NOMO-1 (cell line): Measurements from ENCODE around the gene EED.
A peak's percentile ranks its signal among the peaks of the same experiment; 100 is the strongest.
"Not testable (repeated sequence)": the region's sequence is repeated elsewhere in the genome, so short reads cannot be mapped to it uniquely, and the experiment has no call there.

ENCODE experiments used
- DNase-seq, 2 experiments: peaks; one replicate each; lab custom pipeline; 2025; ENCODE audit not compliant: unreplicated experiment in 2 of 2; lab: John Stamatoyannopoulos, UW

EED gene

DNA sequence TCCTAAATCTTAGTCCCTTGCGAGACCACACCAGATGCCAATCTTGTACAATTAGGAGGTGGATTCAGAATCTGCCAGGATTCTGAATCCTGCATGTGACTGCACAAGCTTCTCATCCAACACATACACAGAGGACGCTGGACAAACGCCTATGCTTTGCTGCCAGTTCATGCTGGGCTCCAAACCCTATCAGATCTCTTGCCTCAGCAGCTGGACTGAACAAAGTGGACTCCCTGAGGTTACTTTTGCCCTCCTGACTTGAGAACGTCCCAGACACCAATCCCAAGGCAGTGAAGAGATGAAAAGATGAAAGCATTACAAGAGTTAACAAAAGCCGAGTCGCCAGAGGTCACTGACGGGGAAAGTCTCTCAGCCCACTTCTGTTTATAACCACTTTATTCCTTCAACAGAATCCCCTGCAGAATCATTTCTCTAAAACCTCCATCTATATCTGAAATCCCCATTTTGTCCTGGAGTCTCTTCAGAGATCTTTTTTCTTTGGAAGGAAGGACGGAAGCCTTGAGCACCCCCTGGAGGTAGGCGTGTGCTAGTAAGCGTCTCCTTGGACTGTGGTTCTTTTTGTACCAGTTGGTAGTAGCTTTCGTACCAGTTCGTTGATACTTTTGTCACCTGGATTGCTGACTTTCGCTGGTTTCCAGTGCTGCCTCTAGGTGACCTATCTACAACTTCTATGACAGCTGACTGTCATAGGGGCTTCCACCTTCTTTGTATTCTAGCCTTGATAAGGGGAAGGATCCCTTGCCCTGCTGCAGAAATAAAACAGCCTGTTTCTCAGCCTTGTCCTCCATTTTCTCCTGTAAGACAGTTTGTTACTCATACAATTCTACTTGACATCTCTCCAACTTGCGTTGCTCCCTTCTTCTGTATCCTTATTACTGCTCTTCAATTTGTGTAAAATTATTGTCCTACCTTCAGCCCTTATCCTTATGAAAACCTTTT, 26.1 kb upstream of the EED start:
- peak; percentile 54 to 57 for DNase-seq

DNA sequence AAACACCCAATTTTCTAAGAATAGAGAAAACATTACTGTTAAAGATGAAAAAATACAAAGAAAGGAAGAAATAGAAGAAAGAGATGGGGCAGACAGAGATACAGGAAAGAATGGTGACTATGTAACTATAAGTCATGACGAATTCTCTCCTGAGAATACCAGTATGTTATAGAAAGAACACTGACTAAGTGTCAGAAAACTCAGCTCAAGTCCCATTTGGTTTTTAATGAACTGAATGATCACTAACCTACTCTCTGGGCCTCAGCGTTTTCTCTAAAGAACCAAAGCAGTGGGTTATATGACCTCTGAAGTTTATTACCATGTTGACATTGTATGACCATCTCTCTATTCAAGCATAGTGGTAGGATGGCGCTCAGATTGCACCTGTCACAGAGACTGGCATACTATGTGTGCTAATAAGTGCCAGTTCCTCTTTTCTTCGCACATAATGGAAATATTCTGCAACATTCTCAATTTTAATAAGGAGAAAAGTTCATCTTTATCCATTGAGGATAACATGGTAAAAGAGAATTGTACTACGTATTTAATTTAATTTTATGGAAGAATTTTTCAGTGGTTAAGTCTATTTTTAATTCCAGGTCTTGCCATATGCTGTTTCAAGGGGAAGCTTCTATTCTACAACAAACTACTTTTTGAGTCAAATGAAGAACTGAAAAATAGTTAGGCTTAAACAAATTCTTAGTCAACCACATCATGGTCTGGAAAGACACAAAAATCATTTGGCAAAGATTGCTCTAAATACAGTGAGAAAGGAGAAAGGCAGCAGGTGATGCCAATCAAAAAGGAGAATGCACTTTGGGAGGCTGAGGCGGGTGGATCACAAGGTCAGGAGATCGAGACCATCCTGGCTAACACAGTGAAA, 25.0 kb upstream of the EED start:
- peak in 1 of 2 experiments; percentile 20 for DNase-seq

DNA sequence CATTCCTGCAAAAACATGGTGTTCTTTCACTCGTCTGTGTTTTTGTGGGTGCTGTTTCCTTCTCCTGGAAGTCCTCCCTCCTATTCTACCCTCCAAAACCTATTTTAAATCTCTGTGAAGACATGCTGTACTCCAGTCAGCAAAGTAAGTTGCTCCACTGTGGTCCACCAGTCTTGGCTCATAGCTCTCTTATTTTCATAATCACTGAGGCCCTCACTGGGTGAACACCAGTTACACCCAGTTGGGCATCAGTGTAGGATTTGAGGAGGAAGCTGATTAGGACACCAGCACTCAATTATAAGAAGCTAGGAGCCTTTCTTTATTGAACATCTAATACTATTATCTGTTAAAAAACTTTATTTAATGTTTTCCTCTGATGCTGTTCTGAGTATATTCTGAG, 23.9 kb upstream of the EED start:
- no peak for DNase-seq

DNA sequence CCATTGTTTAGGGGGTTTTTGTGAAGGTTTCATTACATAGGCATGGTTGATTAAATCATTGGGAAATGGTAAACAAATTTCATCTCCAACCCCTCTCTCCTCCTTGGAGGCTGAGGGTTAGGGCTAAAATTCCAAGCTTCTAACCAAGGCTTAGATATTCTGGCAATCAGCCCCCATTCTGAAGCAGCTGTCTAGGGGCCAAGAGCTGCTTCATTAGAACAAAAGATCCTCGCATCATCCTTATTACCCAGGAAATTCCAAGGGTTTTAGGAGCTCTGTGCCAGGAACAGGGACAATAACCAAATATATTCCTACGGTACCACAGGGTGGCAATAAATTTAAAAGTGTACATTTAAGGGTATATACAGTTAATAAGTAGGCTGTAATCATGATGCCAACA, 22.5 kb upstream of the EED start:
- no peak for DNase-seq

DNA sequence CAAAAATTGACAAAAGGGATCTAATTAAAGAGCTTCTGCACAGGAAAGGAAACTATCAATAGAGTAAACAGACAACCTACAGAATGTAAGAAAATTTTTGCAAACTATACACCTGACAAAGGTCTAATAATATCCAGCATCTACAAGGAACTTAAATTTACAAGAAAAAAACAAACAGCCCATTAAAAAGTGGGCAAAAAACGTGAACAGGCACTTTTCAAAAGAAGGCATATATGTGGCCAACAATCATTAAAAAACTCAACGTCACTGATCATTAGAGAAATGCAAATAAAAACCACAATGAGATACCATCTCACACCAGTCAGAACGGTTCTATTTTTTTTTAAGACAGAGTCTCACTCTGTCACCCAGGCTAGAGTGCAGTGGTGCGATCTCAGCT, 20.0 kb upstream of the EED start:
- DNase-seq, result not testable (repeated sequence)

DNA sequence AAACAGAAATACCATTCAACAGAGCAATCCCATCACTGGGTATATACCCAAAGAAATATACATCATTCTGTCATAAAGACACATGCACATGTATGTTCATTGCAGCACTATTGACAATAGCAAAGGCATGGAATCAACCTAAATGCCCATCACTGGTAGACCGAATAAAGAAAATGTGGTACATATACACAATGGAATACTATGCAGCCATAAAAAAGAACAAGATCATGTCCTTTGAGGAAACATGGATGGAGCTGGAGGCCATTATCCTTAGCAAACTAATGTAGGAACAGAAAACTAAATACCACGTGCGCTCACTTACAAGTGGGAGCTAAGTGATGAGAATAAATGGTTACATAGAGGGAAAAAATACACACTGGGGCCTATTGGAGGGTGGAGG, 19.2 kb upstream of the EED start:
- DNase-seq, result not testable (repeated sequence)

DNA sequence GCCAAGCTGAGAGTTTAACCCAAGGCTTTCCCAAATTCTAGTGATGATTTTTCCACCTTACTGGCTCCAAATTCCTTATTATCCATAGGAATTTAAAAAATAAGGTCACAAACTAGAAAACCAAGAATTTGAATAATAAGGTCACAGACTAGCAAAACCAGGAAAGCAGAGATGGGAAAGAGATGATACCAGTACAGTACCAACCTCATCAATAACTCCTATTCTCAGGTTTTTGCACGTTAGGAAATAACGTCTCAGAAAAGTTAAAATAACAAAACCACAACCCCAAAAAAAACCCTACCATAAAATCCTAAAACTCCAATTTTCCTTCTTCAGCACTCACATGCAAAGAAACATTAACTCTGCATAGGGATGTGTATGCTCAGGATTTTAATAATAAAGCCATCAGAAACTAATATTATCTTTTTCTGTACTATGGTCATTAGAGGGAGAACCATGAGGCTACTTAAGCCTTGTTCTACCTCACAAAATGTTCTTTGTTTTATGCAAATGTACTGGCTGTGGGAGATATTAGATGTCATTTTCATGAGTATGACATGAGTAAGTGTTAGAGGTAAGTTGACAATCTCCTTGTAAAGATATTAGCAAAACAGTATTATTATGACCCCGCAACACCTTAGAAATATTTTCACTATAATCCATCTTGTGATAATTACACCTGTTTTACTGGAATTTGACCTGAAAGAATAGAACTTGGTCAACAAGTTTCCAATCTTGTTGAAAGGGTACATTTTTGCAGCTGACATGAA, 16.1 kb upstream of the EED start:
- DNase-seq, result no peak

DNA sequence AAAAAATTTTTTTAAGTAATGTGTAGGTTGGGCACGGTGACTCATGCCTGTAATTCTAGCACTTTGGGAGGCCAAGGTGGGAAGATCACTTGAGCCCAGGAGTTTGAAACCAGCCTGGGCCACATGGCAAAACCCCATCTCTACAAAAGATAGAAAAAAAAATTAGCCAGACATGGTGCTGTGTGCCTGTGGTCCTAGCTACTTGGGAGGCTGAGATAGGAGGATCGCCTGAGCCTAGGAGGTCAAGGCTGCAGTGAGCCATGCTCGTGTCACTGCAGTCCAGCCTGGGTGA, 15.6 kb upstream of the EED start:
- not testable (repeated sequence) for DNase-seq

DNA sequence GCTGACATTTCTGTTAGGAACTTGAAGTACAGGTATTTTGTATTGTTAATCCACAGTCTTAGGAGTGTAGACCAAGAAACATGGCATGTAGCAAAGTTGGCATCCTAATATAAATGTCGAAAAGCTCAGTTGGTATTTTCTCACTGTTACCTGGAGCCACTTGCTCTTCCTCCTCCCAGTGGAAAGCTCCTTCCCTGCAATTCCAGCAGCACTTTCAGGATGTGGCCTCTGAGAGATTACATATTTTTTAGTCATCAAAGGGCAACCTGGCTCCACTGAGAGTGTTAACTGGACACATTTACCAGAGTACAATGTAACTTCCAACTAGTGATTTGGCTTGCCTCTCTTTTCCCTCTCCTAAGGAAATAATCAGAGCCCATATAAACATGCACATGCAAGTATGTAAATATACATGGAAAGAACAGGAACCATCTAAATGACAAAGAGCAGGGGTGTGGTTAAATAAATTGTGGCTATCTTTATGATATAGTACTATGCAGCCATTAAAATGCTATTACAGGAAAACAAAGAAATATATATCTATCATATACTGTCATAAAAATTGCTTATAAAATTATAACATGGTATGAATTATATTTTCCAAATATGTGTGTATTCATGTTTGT, 14.3 kb upstream of the EED start:
- no peak for DNase-seq

DNA sequence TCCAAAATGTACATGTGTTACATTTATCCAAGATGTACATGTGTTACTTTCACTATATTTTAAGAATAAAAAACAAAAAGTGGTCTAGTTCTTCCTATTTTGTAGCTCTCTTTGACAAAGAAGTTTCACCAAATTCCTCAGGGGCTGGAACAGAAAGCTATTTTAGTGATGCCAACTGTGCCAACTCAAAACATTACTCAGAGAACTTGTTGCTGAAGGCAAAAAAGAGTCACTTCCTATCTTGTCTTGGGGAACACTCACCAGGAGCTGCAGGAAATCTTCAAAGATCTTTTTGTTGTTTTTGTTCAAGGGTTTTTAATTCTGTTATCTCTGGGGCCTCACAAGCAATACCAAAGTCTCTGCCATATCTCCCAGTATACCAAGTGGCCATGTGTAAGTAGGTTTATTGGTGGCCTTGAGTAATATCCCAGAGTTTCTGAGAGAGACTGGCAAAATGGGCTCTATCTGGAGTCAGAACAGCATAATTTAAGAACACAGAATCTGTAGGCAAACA, 13.6 kb upstream of the EED start:
- no peak for DNase-seq

DNA sequence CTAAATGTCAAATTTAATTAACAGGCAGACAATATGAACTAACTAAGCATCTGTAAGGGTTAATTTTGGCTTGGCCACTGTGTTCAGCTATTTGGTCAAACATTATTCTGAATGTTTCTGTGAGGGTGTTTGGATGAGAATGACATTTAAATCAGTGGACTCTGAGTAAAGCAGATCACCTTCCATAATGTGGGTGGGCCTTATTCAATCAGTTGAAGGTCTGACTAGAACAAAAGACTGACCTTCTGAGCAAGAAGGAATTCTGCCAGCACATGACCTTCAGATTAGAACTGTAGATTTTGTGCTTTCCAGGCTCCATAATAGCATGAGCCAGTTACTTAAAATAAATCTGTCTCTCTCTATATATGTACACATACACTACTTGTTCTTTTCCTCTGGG, 12.0 kb upstream of the EED start:
- no peak for DNase-seq

DNA sequence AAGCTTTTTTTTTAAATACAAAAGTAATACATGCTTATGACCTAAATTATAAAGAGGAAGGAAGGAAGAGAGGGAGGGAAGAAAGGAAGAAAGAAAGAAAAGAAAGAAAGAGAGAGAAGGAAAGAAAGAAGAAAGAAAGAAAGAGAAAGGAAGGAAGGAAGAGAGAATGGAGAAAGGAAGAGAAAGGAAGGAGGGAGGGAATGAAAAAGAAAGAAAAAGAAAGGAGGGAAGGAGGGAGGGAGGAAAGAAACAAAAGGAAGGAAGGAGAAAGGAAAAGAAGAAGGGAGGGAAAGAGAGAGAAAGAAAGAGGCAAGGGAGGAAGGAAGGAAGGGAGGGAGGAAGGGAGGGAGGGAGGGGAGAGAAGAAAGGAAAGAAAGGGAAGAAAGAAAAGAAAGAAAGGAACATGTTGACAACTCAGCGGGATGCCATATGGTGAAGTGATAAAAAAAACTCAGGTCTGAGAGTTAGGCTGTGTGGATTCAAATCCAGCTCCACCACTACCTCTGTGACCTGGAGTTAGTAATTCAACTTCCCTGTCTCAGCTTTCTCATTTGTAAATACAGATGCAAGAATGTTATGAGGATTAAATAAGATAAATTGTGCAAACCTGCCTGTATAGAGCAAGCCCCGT, 9.6 kb upstream of the EED start:
- no peak for DNase-seq

DNA sequence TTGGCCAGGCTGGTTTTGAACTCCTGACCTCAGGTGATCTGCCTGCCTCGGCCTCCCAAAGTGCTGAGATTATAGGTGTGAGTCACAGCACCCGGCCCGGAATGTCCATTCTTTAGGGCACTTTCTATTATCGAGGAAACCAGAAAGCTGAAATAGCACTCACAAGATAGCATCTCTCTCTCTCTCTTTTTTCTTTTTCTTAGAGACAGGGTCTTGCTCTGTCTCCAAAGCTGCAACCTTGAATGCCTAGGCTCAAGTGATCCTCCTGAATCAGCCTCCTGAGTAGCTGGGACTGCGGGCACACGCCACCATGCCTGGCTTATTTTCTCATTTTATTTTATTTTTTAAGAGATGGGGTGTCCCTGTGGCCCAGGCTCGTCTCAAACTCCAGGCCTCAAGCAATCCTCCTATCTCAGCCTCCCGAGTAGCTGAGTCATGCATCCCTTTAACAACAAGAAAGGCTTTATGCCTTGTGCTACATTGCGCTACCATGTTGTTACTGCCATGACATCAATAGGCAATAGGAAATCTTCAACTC, 7.2 kb upstream of the EED start:
- no peak for DNase-seq

DNA sequence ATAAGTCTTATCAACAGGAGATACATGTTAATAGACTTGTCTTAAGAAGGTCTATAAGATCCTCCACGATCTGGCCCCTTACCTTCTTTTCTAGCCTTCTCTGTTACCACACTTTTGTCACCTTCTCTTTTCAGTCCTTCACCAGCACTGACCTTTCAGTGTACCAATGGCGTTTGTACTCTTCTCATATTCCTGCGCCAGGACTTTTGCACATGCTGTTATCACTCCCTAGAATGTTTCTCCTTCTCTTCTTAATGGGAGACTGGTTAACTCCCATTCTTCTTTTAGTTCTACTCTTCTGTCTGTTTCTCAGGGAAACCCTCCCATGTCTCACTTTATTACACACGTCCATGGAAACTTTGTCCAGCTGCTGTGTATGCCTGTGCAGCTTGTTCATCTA, 4.4 kb upstream of the EED start:
- no peak for DNase-seq

DNA sequence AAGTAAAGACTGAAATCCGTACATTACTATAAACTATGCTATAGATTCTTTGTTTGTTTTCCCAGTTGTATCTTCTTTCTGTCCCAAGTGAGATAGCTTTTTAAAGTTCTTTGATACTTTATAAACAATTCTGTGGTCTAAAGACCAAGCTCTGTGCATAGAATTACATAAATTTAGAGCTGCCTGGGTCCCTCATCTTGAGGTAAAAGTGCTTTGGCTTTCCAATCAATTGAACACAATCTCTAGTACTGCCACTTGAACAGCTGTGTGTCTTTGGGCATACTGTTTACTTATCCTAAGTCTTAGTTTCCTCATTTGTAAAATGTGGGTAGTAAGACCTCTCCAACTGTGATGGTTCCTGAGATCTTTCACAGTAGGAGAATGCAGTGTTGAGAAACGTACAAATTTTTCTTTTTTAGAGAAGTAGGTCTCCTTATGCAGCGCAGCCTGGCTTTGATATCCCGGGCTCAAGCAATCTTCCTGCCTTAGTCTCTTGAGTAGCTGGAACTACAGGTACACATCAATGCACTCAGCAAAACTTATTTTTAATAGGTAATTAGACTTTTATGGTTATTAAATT, 2.5 kb upstream of the EED start:
- no peak for DNase-seq

DNA sequence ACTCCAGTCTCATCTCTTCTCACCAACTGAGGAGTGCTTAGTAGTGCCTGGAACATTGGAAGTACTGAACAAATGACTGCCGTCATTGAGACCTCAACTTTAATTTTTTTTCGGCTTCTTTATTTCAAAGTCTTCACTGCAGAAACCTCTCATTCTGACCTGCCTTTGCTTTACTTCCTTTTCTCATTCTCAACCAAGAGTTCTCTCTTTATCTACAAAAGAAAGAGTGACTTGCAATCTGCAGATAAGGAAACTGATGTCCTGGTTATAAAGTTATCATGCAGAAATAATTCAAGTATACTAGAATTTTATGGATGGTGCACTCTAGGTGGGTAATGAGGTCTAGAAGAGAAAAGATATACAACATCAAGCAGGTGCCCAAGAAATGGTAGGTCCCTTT, 1.2 kb upstream of the EED start:
- DNase-seq, result peak in 1 of 2 experiments; percentile 39

DNA sequence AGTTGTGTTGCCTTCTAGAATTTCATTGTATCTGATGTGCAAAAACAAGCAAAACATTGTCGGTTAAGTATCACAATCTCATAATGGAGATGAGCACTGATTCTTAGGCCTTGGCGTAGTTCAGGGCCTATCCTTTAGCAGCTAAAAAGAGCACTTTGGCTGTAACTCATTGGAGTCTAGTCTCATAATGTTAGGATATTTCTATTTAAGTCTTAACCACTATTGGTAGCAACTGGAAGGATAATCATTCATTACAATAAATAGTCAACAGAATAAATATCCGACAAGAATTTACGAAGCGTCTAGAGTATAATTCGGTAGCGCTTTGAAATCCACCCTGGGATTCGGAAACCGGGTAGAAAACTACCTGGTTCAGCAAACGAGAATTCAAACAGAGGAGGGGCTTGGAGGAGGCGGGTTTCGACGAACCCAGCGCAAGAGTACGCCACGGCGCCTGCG, 461 bp upstream of the EED start:
- DNase-seq, result peak in 1 of 2 experiments; percentile 91

DNA sequence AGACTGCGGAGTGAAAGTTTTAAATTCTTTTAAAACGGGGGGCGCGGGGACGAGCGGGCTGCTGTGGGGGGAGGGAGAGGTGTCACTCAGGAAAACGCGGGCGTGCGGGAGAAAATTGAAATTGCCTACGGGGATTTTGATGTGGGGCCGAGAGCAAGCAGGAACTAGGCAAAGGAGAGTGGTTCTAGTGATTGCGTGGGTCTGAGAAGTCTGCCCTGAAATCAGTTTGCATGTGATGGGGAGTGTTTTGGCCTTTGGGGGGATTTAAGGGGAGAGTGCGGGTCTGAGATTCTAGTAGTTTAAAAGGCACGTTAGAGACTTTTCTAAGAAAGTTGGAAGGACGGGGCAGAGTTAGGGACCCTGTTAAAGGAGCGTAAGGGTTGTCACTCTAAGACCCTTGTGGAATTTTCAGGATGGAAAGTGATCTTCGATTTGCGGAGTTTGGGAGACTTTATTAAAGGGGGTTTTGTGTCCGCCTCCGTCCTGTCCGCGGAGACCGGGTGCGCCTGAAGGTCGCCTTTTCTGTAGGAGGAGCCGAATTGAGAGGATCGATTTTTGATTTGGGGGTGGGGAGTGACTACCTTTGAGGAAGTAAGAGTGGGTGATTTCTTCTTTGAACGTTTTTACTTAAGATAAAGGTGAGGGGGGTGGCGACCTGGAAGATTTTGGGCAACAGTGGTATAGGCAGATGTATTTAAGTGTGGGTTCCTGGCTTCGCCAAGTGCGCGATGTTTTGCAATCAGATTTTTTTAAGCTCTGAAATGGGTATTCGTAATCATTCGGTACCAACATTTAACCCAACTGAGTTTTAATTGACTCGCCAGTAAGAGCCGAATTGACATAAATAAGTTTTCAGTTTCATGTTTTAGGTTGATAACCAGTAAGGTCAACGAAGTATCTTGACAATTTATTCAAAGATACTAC, 1.1 kb downstream of the EED start:
- peak; percentile 73 to 75 for DNase-seq
